K562 (cell line): Measurements from ENCODE around the gene ACTR5. TPM values are rescaled to one million over a fixed set of nuclear protein-coding genes. Genes with fewer than 3 reads are reported as not detected.

ENCODE experiments used
- ATAC-seq: fragments of 200-7000 bp; cut with Tn5 transposase; 3 replicates; pipeline ENCODE4 v1.9.1; 2020; ENCODE audit warnings: moderate library complexity
- BruUV-seq: library from RNA; stranded (reverse); fragments of 400-500 nt; replicated peaks from 2 replicates; lab custom pipeline; 2021; lab: Mats Ljungman, UMichigan
- CTCF ChIA-PET: fragments of 300-600 bp; formaldehyde crosslinking; extraction: SDS; loops from one replicate; lab custom pipeline; 2021; ENCODE audit warnings: low intra/inter-chr PET ratio; lab: Yijun Ruan, JAX
- POLR2A ChIA-PET: fragments of 300-600, 350-650 bp; sonication (Branson Sonifier 250); formaldehyde crosslinking; extraction: SDS; loops from one replicate; lab custom pipeline; 2021; ENCODE audit warnings: antibody characterized with exemption, inconsistent platforms; lab: Yijun Ruan, JAX
- DNase-seq, 4 experiments: peaks; one replicate each; pipeline versions ENCODE4 v3.0.0 to v3.0.0-alpha.2; 2011 to 2018; ENCODE audit warnings: low spot score in 3 of 4, mixed read lengths in 3 of 4; ENCODE audit errors: extremely low read depth in 1 of 4
- FAIRE-seq: peaks from 2 replicates; lab custom pipeline; 2011; peaks lifted over from hg19 to GRCh38; lab: Jason Lieb, UNC
- H2AFZ ChIP-seq: 2 replicates; pipeline ENCODE4 v1.6.0; 2011; ENCODE audit warnings: low read depth, low read length, control low read depth, inconsistent platforms
- H3K27ac ChIP-seq: fragments of 200-600 bp; 3 replicates; pipeline ENCODE4 v1.8.0; 2011; ENCODE audit warnings: low read depth, mild to moderate bottlenecking, control low read depth, inconsistent platforms, low read length, moderate library complexity, mixed read lengths; ENCODE audit errors: extremely low read depth
- H3K27me3 ChIP-seq, 2 experiments: fragments of 300-600 bp in 1 of 2; 2 replicates in 1 of 2; 3 replicates in 1 of 2; pipeline versions ENCODE4 v1.6.0 to v1.8.0; 2011; ENCODE audit warnings: inconsistent platforms in 2 of 2, low read length in 2 of 2, mild to moderate bottlenecking in 1 of 2, mixed read lengths in 1 of 2, moderate library complexity in 1 of 2; ENCODE audit not compliant: control insufficient read depth in 2 of 2, insufficient read depth in 2 of 2
- H3K36me3 ChIP-seq: fragments of 300-600 bp; 3 replicates; pipeline ENCODE4 v1.8.0; 2011; ENCODE audit warnings: mild to moderate bottlenecking, low read length, inconsistent platforms; ENCODE audit not compliant: control insufficient read depth, insufficient read depth
- H3K4me1 ChIP-seq, 2 experiments: fragments of 200-600 bp in 1 of 2; replicated peaks in 1 of 2; 2 replicates in 1 of 2; 3 replicates in 1 of 2; pipeline versions ENCODE4 v1.5.1 to v1.8.0; 2011; ENCODE audit warnings: inconsistent platforms in 2 of 2, low read length in 2 of 2, mild to moderate bottlenecking in 1 of 2, mixed read lengths in 1 of 2, moderate library complexity in 1 of 2; ENCODE audit not compliant: control insufficient read depth in 2 of 2, insufficient read depth in 2 of 2
- H3K4me2 ChIP-seq: 2 replicates; pipeline ENCODE4 v1.6.1; 2011; ENCODE audit warnings: low read length, control low read depth, inconsistent platforms, mixed read lengths; ENCODE audit not compliant: insufficient read depth
- H3K4me3 ChIP-seq: fragments of 200-600 bp; sonication (generic), shearing (Covaris generic); 2 replicates; pipeline ENCODE4 v1.5.1; 2016; ENCODE audit warnings: control low read depth, inconsistent platforms
- H3K79me2 ChIP-seq: fragments of 200-600 bp; 3 replicates; pipeline ENCODE4 v1.8.0; 2011; ENCODE audit warnings: low read length, inconsistent platforms; ENCODE audit not compliant: control insufficient read depth, insufficient read depth
- H3K9ac ChIP-seq, 2 experiments: 2 replicates each; pipeline versions ENCODE4 v1.6.0 to v1.6.1; 2011; ENCODE audit warnings: low read depth in 2 of 2, low read length in 2 of 2, control low read depth in 1 of 2, inconsistent platforms in 1 of 2, mild to moderate bottlenecking in 1 of 2, mixed read lengths in 1 of 2; ENCODE audit not compliant: insufficient read depth in 1 of 2
- H3K9me1 ChIP-seq: one replicate; pipeline ENCODE4 v1.6.0; 2011; ENCODE audit warnings: inconsistent platforms, mild to moderate bottlenecking, low read length, moderate library complexity; ENCODE audit not compliant: control insufficient read depth, insufficient read depth
- H3K9me3 ChIP-seq: replicated peaks from 2 replicates; pipeline ENCODE4 v1.5.1; 2011; ENCODE audit warnings: low read depth, low read length, inconsistent platforms; ENCODE audit not compliant: control insufficient read depth, insufficient read depth
- H4K20me1 ChIP-seq: replicated peaks from 2 replicates; pipeline ENCODE4 v1.6.1; 2011; ENCODE audit warnings: low read length, inconsistent platforms, mixed read lengths; ENCODE audit not compliant: control insufficient read depth, insufficient read depth
- CBFA2T2 ChIP-seq: fragments of 450-650 bp; conservative IDR thresholded peaks from 2 replicates; pipeline ENCODE4 v1.6.1; 2017; ENCODE audit warnings: mild to moderate bottlenecking
- NFYB ChIP-seq: IDR thresholded peaks from 2 replicates; pipeline ENCODE4 v1.6.1; 2011; ENCODE audit warnings: mild to moderate bottlenecking, moderate library complexity; ENCODE audit not compliant: insufficient read length; ENCODE audit errors: extremely low read depth
- RAD51 ChIP-seq: fragments of 450-650 bp; IDR thresholded peaks from 2 replicates; pipeline ENCODE4 v1.7.1; 2016; ENCODE audit warnings: low read depth, mild to moderate bottlenecking, borderline replicate concordance
- RB1 ChIP-seq: fragments of 450-650 bp; IDR thresholded peaks from 2 replicates; pipeline ENCODE4 v1.6.1; 2017; ENCODE audit warnings: low read depth, mild to moderate bottlenecking
- RBM25 ChIP-seq: fragments of 200-400 bp; formaldehyde crosslinking; IDR thresholded peaks from 2 replicates; pipeline ENCODE4 v1.6.1; 2018; ENCODE audit warnings: low read length, low read depth, moderate library complexity; ENCODE audit not compliant: severe bottlenecking
- TOE1 ChIP-seq, 2 experiments: fragments of 450-650 bp in 1 of 2; sonication (generic) in 1 of 2; formaldehyde crosslinking in 1 of 2; IDR thresholded peaks; 2 replicates each; pipeline versions ENCODE4 v1.7.1 to v1.8.0; 2016 to 2022; ENCODE audit warnings: borderline replicate concordance in 2 of 2, mild to moderate bottlenecking in 2 of 2, antibody characterized with exemption in 1 of 2, inconsistent platforms in 1 of 2, low read depth in 1 of 2, missing genetic modification reagents in 1 of 2, moderate library complexity in 1 of 2
- WGBS: fragments of 100-300 bp; shearing (Covaris generic); methylation state at CpG from one replicate; pipeline ENCODE4 v1.1.6; 2016; ENCODE audit warnings: low coverage, mixed read lengths; ENCODE audit not compliant: insufficient coverage; ENCODE audit errors: missing lambda C conversion rate; 5-methylcytosine and 5-hydroxymethylcytosine counted together
- in situ Hi-C: fragments of 300-500 bp; cut with MboI; formaldehyde crosslinking; loops from 4 replicates; pipeline ENCODE4 v1.15.0; 2018; ENCODE audit warnings: inconsistent platforms, mixed read lengths
- intact Hi-C: fragments of 100-400 bp; cut with micrococcal nuclease; formaldehyde crosslinking; loops from 2 replicates; pipeline ENCODE4 v1.14.2; 2022
- polyA plus RNA-seq, 8 experiments: library from polyadenylated mRNA; depleted of rRNA in 4 of 8; stranded (reverse) in 5 of 8; unstranded in 3 of 8; fragments of >200 nt; fragmentation: Nextera tagmentation in 2 of 8; fragmentation: Illumina TruSeq in 1 of 8; extraction: Ambion mirVana in 2 of 8; extraction: Trizol in 1 of 8; gene quantifications; 2 replicates each; pipeline versions ENCODE4 v1.2.1 to v1.2.3, GENCODE V29; 2011 to 2014; ENCODE audit warnings: inconsistent platforms in 1 of 8, missing spikeins in 1 of 8
- total RNA-seq, 7 experiments: library from RNA; depleted of rRNA in 6 of 7; stranded (reverse); fragments of >200 nt in 6 of 7; fragmentation: Illumina TruSeq in 2 of 7; extraction: Trizol in 2 of 7; gene quantifications; 2 replicates each; pipeline versions ENCODE4 v1.2.1 to v1.2.3, GENCODE V29; 2011 to 2021; ENCODE audit warnings: low replicate concordance in 1 of 7
- TF ChIP-seq, protein P1 (sequence below): fragments of 250-450 bp; sonication (Bioruptor Pico); IDR thresholded peaks from 2 replicates; pipeline ENCODE4 v1.4.0; 2020; ENCODE audit warnings: mild to moderate bottlenecking, moderate library complexity
- TF ChIP-seq, protein P2 (sequence below): fragments of 450-650 bp; formaldehyde crosslinking; IDR thresholded peaks from 2 replicates; pipeline ENCODE4 v1.4.0; 2020; ENCODE audit warnings: mild to moderate bottlenecking, mixed read lengths
- TF ChIP-seq, protein P3 (sequence below): sonication (generic); formaldehyde crosslinking; IDR thresholded peaks from 2 replicates; pipeline ENCODE4 v1.9.0; 2022; ENCODE audit warnings: mild to moderate bottlenecking, missing genetic modification reagents
- TF ChIP-seq, protein P4 (sequence below): sonication (generic); formaldehyde crosslinking; IDR thresholded peaks from 2 replicates; pipeline ENCODE4 v1.5.0; 2020; ENCODE audit warnings: missing genetic modification reagents
- TF ChIP-seq, protein P5 (sequence below): fragments of 250-450 bp; sonication (Bioruptor Pico); IDR thresholded peaks from 2 replicates; pipeline ENCODE4 v1.8.0; 2022; ENCODE audit warnings: inconsistent platforms, mild to moderate bottlenecking, moderate library complexity, borderline replicate concordance

ACTR5 gene
- total and polyA plus RNA-seq, 9 of the 15 experiments (the other 6 are each of a cell fraction or from before 2014, with no cell fraction given) = 0.93 to 18.8 (median 12.9) TPM

DNA sequence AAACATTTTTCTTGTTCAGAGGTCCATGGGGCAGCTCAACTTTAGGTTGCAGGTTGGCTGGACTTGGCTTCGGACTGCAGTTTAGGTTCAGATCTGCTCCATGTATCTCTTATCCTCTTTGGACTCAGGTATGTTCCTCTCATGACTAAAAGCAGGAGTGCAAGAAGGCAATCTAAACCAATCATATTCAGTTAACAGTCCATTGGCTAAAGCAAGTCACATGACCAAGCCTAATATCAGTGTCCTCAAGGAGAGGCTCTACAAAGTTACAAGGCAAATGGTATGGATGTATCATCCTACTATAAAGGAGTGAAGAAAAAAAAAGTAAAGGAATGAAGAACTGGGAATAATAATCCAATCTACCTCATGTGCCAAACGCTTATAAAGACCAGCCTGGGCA is 2.5 kb upstream of the ACTR5 start:
- Histone ChIP-seq H3K9ac (no peak overlapping the region), H3K27me3 (peaks cover 7 to 8% of the 10 kb centered on the region in 2 experiments; a peak in 4 of 5 replicates), H3K4me1 (peaks cover 10 to 14% of the 10 kb centered on the region in 2 experiments; a peak in 3 of 5 replicates), H3K4me2 (no peak overlapping the region), H3K9me3 (no peaks in the 10 kb centered on the region), H3K27ac (no peak overlapping the region), H3K79me2 (peaks cover 20% of the 10 kb centered on the region), H2AFZ (peak overlapping the region; percentile 20; the same call in 1 of the 2 replicates), H4K20me1 (no peaks in the 10 kb centered on the region; the same call in 1 of the 2 replicates), H3K4me3 (no peak overlapping the region), H3K9me1 (no peaks in the 10 kb centered on the region), H3K36me3 (peaks cover 6% of the 10 kb centered on the region)
- ChIA-PET CTCF (no interaction called here), POLR2A (interaction anchor here (1.2 kb wide), 1 partner anchor 15 kb away, joined by 3 read pairs; no protein-coding TSS in a partner anchor)
- DNase-seq = peak in 1 of 4 experiments; percentile 31
- no TSS peak for BruUV-seq
- ATAC-seq = no peak
- intact Hi-C loops = loop anchor here (5.0 kb wide), 2 partner anchors 217 to 408 kb away; partner anchors contain the start of gene DHX35
- whole genome bisulfite sequencing = 75% methylated on average over 2 of the region's 2 CpGs
- peak; percentile 29 for FAIRE-seq
- in situ Hi-C loops = no loop called here
- TF ChIP-seq, protein P1, sequence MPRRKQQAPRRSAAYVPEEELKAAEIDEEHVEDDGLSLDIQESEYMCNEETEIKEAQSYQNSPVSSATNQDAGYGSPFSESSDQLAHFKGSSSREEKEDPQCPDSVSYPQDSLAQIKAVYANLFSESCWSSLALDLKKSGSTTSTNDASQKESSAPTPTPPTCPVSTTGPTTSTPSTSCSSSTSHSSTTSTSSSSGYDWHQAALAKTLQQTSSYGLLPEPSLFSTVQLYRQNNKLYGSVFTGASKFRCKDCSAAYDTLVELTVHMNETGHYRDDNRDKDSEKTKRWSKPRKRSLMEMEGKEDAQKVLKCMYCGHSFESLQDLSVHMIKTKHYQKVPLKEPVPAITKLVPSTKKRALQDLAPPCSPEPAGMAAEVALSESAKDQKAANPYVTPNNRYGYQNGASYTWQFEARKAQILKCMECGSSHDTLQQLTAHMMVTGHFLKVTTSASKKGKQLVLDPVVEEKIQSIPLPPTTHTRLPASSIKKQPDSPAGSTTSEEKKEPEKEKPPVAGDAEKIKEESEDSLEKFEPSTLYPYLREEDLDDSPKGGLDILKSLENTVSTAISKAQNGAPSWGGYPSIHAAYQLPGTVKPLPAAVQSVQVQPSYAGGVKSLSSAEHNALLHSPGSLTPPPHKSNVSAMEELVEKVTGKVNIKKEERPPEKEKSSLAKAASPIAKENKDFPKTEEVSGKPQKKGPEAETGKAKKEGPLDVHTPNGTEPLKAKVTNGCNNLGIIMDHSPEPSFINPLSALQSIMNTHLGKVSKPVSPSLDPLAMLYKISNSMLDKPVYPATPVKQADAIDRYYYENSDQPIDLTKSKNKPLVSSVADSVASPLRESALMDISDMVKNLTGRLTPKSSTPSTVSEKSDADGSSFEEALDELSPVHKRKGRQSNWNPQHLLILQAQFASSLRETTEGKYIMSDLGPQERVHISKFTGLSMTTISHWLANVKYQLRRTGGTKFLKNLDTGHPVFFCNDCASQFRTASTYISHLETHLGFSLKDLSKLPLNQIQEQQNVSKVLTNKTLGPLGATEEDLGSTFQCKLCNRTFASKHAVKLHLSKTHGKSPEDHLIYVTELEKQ (CRISPR knock-in tag) = no peak
- TF ChIP-seq, protein P2, sequence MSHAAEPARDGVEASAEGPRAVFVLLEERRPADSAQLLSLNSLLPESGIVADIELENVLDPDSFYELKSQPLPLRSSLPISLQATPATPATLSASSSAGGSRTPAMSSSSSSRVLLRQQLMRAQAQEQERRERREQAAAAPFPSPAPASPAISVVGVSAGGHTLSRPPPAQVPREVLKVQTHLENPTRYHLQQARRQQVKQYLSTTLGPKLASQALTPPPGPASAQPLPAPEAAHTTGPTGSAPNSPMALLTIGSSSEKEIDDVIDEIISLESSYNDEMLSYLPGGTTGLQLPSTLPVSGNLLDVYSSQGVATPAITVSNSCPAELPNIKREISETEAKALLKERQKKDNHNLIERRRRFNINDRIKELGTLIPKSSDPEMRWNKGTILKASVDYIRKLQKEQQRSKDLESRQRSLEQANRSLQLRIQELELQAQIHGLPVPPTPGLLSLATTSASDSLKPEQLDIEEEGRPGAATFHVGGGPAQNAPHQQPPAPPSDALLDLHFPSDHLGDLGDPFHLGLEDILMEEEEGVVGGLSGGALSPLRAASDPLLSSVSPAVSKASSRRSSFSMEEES = peak; percentile 94
- TF ChIP-seq, protein P3, sequence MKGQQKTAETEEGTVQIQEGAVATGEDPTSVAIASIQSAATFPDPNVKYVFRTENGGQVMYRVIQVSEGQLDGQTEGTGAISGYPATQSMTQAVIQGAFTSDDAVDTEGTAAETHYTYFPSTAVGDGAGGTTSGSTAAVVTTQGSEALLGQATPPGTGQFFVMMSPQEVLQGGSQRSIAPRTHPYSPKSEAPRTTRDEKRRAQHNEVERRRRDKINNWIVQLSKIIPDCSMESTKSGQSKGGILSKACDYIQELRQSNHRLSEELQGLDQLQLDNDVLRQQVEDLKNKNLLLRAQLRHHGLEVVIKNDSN (CRISPR knock-in tag) = peak; percentile 53; the same call in 1 of the 2 replicates
- peak; percentile 50 for TF ChIP-seq CBFA2T2
- TF ChIP-seq, protein P4, sequence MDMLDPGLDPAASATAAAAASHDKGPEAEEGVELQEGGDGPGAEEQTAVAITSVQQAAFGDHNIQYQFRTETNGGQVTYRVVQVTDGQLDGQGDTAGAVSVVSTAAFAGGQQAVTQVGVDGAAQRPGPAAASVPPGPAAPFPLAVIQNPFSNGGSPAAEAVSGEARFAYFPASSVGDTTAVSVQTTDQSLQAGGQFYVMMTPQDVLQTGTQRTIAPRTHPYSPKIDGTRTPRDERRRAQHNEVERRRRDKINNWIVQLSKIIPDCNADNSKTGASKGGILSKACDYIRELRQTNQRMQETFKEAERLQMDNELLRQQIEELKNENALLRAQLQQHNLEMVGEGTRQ (CRISPR knock-in tag) = peak; percentile 67
- peak; percentile 33 for TF ChIP-seq RBM25
- TF ChIP-seq RB1 = no peak
- peak; percentile 89 for TF ChIP-seq TOE1 (IDR thresholded peaks at IDR 0.05; ENCODE audit: borderline replicate concordance)
- TF ChIP-seq TOE1 (CRISPR knock-in tag; IDR thresholded peaks at IDR 0.05; ENCODE audit: borderline replicate concordance, low read depth) = no peak
- peak; percentile 86 for TF ChIP-seq RAD51
- peak; percentile 56 for TF ChIP-seq NFYB
- TF ChIP-seq, protein P5, sequence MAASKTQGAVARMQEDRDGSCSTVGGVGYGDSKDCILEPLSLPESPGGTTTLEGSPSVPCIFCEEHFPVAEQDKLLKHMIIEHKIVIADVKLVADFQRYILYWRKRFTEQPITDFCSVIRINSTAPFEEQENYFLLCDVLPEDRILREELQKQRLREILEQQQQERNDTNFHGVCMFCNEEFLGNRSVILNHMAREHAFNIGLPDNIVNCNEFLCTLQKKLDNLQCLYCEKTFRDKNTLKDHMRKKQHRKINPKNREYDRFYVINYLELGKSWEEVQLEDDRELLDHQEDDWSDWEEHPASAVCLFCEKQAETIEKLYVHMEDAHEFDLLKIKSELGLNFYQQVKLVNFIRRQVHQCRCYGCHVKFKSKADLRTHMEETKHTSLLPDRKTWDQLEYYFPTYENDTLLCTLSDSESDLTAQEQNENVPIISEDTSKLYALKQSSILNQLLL = no peak
